ENCODE results near the gene TTLL3.

- TF ChIP-seq CREB5 (CRISPR knock-in tag; IDR thresholded peaks at IDR 0.05; ENCODE audit: low read depth) (no peak), CSRNP3 (CRISPR knock-in tag; IDR thresholded peaks at IDR 0.05) (no peak), ZNF70 (CRISPR knock-in tag; IDR thresholded peaks at IDR 0.05) (no peak), ZFP30 (CRISPR knock-in tag; IDR thresholded peaks at IDR 0.05) (no peak), TCF4 (CRISPR knock-in tag; IDR thresholded peaks at IDR 0.05; ENCODE audit: borderline replicate concordance) (no peak), TOX (CRISPR knock-in tag; IDR thresholded peaks at IDR 0.05; ENCODE audit: borderline replicate concordance) (no peak), ZC3H10 (CRISPR knock-in tag; IDR thresholded peaks at IDR 0.05) (no peak)
- TF ChIP-seq, protein P1, sequence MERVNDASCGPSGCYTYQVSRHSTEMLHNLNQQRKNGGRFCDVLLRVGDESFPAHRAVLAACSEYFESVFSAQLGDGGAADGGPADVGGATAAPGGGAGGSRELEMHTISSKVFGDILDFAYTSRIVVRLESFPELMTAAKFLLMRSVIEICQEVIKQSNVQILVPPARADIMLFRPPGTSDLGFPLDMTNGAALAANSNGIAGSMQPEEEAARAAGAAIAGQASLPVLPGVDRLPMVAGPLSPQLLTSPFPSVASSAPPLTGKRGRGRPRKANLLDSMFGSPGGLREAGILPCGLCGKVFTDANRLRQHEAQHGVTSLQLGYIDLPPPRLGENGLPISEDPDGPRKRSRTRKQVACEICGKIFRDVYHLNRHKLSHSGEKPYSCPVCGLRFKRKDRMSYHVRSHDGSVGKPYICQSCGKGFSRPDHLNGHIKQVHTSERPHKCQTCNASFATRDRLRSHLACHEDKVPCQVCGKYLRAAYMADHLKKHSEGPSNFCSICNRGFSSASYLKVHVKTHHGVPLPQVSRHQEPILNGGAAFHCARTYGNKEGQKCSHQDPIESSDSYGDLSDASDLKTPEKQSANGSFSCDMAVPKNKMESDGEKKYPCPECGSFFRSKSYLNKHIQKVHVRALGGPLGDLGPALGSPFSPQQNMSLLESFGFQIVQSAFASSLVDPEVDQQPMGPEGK (CRISPR knock-in tag; IDR thresholded peaks at IDR 0.05; ENCODE audit: borderline replicate concordance): no peak
These were observed 16.9 kb downstream of the TTLL3 start for GRCh38 chr3:9826815-9827573.
